Activated CD8-positive, alpha-beta memory T cell treated with anti-CD3 and anti-CD28 coated beads for 24 hours (primary cell): ENCODE measurements around the gene SPART.
"Not testable (repeated sequence)": the region's sequence is repeated elsewhere in the genome, so short reads cannot be mapped to it uniquely, and the experiment has no call there.

Experiments
- DNase-seq: peaks from one replicate; pipeline ENCODE4 v3.0.0-alpha.2; 2020

Gene SPART

GRCh38 chr13:36310417-36311108 is 35.6 kb downstream of the SPART start:
- no peak for DNase-seq

- no peak for DNase-seq
Observed at GRCh38 chr13:36302289-36302688, 43.9 kb downstream of the SPART start.

GRCh38 chr13:36299469-36299868 is 46.7 kb downstream of the SPART start:
- not testable (repeated sequence) for DNase-seq

- DNase-seq, result no peak
Observed at GRCh38 chr13:36298535-36299068, 47.6 kb downstream of the SPART start.

- peak; percentile 77 for DNase-seq
Observed at GRCh38 chr13:36297366-36298338, 48.5 kb downstream of the SPART start, which contains the start of gene CCDC169. TSS of gene CCDC169 (minus strand) at chr13:36297814. CDS start at chr13:36297719, 95 bp downstream.

GRCh38 chr13:36294096-36294495 is 52.1 kb downstream of the SPART start:
- no peak for DNase-seq

- no peak for DNase-seq
Observed at GRCh38 chr13:36293497-36293896, 52.7 kb downstream of the SPART start.

- no peak for DNase-seq
Observed at GRCh38 chr13:36288794-36289391, 57.3 kb downstream of the SPART start.

- no peak for DNase-seq
Observed at GRCh38 chr13:36286006-36286405, 60.2 kb downstream of the SPART start.

- DNase-seq, result no peak
Observed at GRCh38 chr13:36282821-36283432, 63.3 kb downstream of the SPART start.

- no peak for DNase-seq
Observed at GRCh38 chr13:36275190-36276002, 70.8 kb downstream of the SPART start.

- no peak for DNase-seq
Observed at GRCh38 chr13:36273431-36273830, 72.8 kb downstream of the SPART start.

- no peak for DNase-seq
Observed at GRCh38 chr13:36261976-36262375, 84.2 kb downstream of the SPART start.

GRCh38 chr13:36261011-36261410 is 85.2 kb downstream of the SPART start:
- no peak for DNase-seq

GRCh38 chr13:36259361-36260137 is 86.6 kb downstream of the SPART start:
- no peak for DNase-seq

- DNase-seq, result no peak
Observed at GRCh38 chr13:36258831-36259230, 87.4 kb downstream of the SPART start.
